Keratinocyte (primary cell): ENCODE results near the gene PRAF2. TPM values are rescaled to one million over a fixed set of nuclear protein-coding genes. Genes with fewer than 3 reads are reported as not detected.

Source experiments
- DNase-seq: peaks from one replicate; pipeline ENCODE4 v3.0.0-alpha.2; 2011; ENCODE audit warnings: low read depth, missing footprints, low spot score
- FAIRE-seq: peaks from 2 replicates; lab custom pipeline; 2011; peaks lifted over from hg19 to GRCh38; lab: Jason Lieb, UNC
- H2AFZ ChIP-seq: 2 replicates; pipeline ENCODE4 v1.6.0; 2012; ENCODE audit warnings: low read length, control low read depth, inconsistent platforms; ENCODE audit not compliant: control insufficient read depth
- H3K27ac ChIP-seq: 2 replicates; pipeline ENCODE4 v1.5.1; 2011; ENCODE audit warnings: low read length; ENCODE audit not compliant: control insufficient read depth, insufficient read depth
- H3K27me3 ChIP-seq: 3 replicates; pipeline ENCODE4 v1.6.0; 2011; ENCODE audit warnings: low read length; ENCODE audit not compliant: control insufficient read depth, insufficient read depth; ENCODE audit errors: extremely low read depth
- H3K36me3 ChIP-seq, 2 experiments: 2 replicates in 1 of 2; 3 replicates in 1 of 2; pipeline ENCODE4 v1.5.1; 2011; ENCODE audit warnings: low read length in 2 of 2, mild to moderate bottlenecking in 1 of 2; ENCODE audit not compliant: control insufficient read depth in 2 of 2, insufficient read depth in 2 of 2; ENCODE audit errors: extremely low read depth in 1 of 2
- H3K4me1 ChIP-seq: 3 replicates; pipeline ENCODE4 v1.5.1; 2011; ENCODE audit warnings: low read length; ENCODE audit not compliant: control insufficient read depth, insufficient read depth; ENCODE audit errors: extremely low read depth
- H3K4me2 ChIP-seq: 3 replicates; pipeline ENCODE4 v1.6.0; 2011; ENCODE audit warnings: low read depth, low read length; ENCODE audit not compliant: control insufficient read depth, insufficient read depth; ENCODE audit errors: extremely low read depth
- H3K4me3 ChIP-seq, 3 experiments: fragments of 200-600 bp in 1 of 3; sonication (generic) in 1 of 3; 2 replicates in 2 of 3; 3 replicates in 1 of 3; pipeline ENCODE4 v1.5.1; 2011 to 2016; ENCODE audit warnings: low read length in 3 of 3, mild to moderate bottlenecking in 3 of 3, control low read depth in 2 of 3, inconsistent platforms in 1 of 3, low read depth in 1 of 3, mixed read lengths in 1 of 3, mixed run types in 1 of 3, moderate library complexity in 1 of 3; ENCODE audit not compliant: control insufficient read depth in 2 of 3, insufficient read depth in 2 of 3; ENCODE audit errors: extremely low read depth in 1 of 3
- H3K79me2 ChIP-seq: 2 replicates; pipeline ENCODE4 v1.6.0; 2012; ENCODE audit warnings: low read length; ENCODE audit not compliant: control insufficient read depth, insufficient read depth
- H3K9ac ChIP-seq: 3 replicates; pipeline ENCODE4 v1.6.0; 2011; ENCODE audit warnings: low read length; ENCODE audit not compliant: control insufficient read depth, insufficient read depth; ENCODE audit errors: extremely low read depth
- H3K9me1 ChIP-seq: 3 replicates; pipeline ENCODE4 v1.6.0; 2011; ENCODE audit warnings: low read length; ENCODE audit not compliant: control insufficient read depth, insufficient read depth; ENCODE audit errors: extremely low read depth
- H3K9me3 ChIP-seq: 2 replicates; pipeline ENCODE4 v1.5.1; 2012; ENCODE audit warnings: low read depth, low read length; ENCODE audit not compliant: control insufficient read depth
- H4K20me1 ChIP-seq: 3 replicates; pipeline ENCODE4 v1.6.0; 2011; ENCODE audit warnings: low read length; ENCODE audit not compliant: control insufficient read depth, insufficient read depth; ENCODE audit errors: extremely low read depth
- EZH2 ChIP-seq: IDR thresholded peaks from one replicate; pipeline ENCODE4 v1.6.1; 2012; ENCODE audit warnings: inconsistent platforms, mild to moderate bottlenecking, low read length, moderate library complexity
- dilution Hi-C: fragments of 300-500 bp; cut with MboI; formaldehyde crosslinking; loops from one replicate; pipeline ENCODE4 v1.7.0; 2020; ENCODE audit warnings: low sequenced_read_pairs; ENCODE audit not compliant: extremely low pct_ligation_motif_present
- polyA plus RNA-seq, 5 experiments: library from polyadenylated mRNA; depleted of rRNA in 3 of 5; stranded (reverse) in 3 of 5; stranded (forward) in 1 of 5; unstranded in 1 of 5; fragments of >200 nt; gene quantifications; 1 replicate in 1 of 5; 2 replicates in 3 of 5; 3 replicates in 1 of 5; pipeline versions ENCODE4 v1.2.1 to v1.2.3, GENCODE V29; 2011 to 2012; ENCODE audit warnings: missing spikeins in 2 of 5, low read depth in 1 of 5, low replicate concordance in 1 of 5
- TF ChIP-seq, protein P1 (sequence below), 3 experiments: IDR thresholded peaks in 1 of 3; conservative IDR thresholded peaks in 1 of 3; optimal IDR thresholded peaks in 1 of 3; 2 replicates in 2 of 3; 3 replicates in 1 of 3; pipeline versions ENCODE3 to v1.5.1; 2011; ENCODE audit warnings: low read length in 3 of 3, mild to moderate bottlenecking in 3 of 3, moderate library complexity in 2 of 3, control low read depth in 1 of 3, inconsistent platforms in 1 of 3; ENCODE audit not compliant: insufficient read depth in 2 of 3; ENCODE audit errors: extremely low read depth in 1 of 3

PRAF2 gene
- polyA plus RNA-seq, 1 donor (not counting 4 experiments of a cell fraction or from before 2014, with no cell fraction given): 6.9 TPM

DNA sequence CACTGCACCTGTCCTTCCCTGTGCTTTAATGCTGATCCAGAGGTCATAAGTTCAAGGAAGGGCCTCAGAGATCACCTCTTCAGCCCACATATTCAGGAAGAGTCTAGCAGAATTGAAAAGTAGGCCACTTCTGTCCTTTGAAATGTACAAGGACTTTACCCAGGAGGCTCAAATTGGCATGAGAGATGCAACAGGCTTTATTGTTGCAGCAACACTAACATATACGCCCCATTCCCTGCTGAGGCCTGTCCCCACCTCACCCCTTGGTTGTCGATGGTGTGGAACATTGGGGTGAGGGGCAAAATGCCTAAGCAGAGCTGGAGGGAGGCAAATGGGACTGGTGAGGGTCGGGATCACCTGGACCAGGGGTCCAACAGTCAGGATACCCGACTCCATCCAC, 2.8 kb downstream of the PRAF2 start:
- no peak overlapping the region for H3K27ac ChIP-seq
- peaks cover 2% of the 10 kb centered on the region for H3K4me1 ChIP-seq
- no peak overlapping the region for H3K9ac ChIP-seq
- TF ChIP-seq, protein P1, sequence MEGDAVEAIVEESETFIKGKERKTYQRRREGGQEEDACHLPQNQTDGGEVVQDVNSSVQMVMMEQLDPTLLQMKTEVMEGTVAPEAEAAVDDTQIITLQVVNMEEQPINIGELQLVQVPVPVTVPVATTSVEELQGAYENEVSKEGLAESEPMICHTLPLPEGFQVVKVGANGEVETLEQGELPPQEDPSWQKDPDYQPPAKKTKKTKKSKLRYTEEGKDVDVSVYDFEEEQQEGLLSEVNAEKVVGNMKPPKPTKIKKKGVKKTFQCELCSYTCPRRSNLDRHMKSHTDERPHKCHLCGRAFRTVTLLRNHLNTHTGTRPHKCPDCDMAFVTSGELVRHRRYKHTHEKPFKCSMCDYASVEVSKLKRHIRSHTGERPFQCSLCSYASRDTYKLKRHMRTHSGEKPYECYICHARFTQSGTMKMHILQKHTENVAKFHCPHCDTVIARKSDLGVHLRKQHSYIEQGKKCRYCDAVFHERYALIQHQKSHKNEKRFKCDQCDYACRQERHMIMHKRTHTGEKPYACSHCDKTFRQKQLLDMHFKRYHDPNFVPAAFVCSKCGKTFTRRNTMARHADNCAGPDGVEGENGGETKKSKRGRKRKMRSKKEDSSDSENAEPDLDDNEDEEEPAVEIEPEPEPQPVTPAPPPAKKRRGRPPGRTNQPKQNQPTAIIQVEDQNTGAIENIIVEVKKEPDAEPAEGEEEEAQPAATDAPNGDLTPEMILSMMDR (optimal IDR thresholded peaks at IDR 0.05 in 1 of 3, IDR thresholded peaks at IDR 0.05 in 1 of 3, conservative IDR thresholded peaks at IDR 0.05 in 1 of 3; ENCODE audit: extremely low read depth in 1 of 3, insufficient read depth in 2 of 3, low read length in 3 of 3): no peak
- TF ChIP-seq EZH2: no peak
- dilution Hi-C loops: no loop called here
- no peak overlapping the region for H2AFZ ChIP-seq
- DNase-seq: no peak
- no peak overlapping the region for H3K4me2 ChIP-seq
- no peak overlapping the region for H3K4me3 ChIP-seq
- no peaks in the 10 kb centered on the region for H3K9me3 ChIP-seq
- peaks cover 0 to 4% of the 10 kb centered on the region in 2 experiments for H3K36me3 ChIP-seq
- no peaks in the 10 kb centered on the region for H3K27me3 ChIP-seq
- FAIRE-seq: no peak
- no peaks in the 10 kb centered on the region for H3K79me2 ChIP-seq
- no peaks in the 10 kb centered on the region for H4K20me1 ChIP-seq
- H3K9me1 ChIP-seq: no peaks in the 10 kb centered on the region

DNA sequence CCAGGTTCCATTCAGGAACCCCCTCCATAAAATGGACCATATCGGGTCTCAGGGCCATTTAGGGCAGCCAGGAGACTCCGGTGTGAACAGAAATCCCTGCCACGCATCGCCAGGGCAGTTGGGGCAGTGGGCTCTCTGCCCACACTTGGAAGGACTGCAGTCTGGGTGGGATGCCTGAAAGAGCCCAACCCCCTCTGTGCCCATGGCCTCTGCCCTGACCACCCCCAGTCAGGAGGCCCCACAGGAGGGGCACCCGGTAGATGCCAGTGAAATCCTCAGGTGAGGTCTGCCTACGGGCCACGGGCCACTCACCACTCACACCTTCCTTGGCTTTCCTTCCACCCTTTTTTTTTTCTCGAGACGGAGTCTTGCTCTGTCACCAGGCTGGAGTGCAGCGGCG, 4.8 kb downstream of the PRAF2 start:
- no peak overlapping the region for H3K27ac ChIP-seq
- no peak overlapping the region for H3K4me2 ChIP-seq
- TF ChIP-seq, protein P1 (optimal IDR thresholded peaks at IDR 0.05 in 1 of 3, IDR thresholded peaks at IDR 0.05 in 1 of 3, conservative IDR thresholded peaks at IDR 0.05 in 1 of 3; ENCODE audit: extremely low read depth in 1 of 3, insufficient read depth in 2 of 3, low read length in 3 of 3): no peak
- no peak for TF ChIP-seq EZH2
- dilution Hi-C loops: no loop called here
- H3K9ac ChIP-seq: no peak overlapping the region
- H2AFZ ChIP-seq: no peak overlapping the region
- H3K27me3 ChIP-seq: no peaks in the 10 kb centered on the region
- peaks cover 0 to 7% of the 10 kb centered on the region in 2 experiments for H3K36me3 ChIP-seq
- DNase-seq (no peak), FAIRE-seq (no peak)
- H3K4me3 ChIP-seq: no peak overlapping the region
- no peaks in the 10 kb centered on the region for H3K9me3 ChIP-seq
- peaks cover 2% of the 10 kb centered on the region for H3K4me1 ChIP-seq
- H4K20me1 ChIP-seq: no peaks in the 10 kb centered on the region
- H3K9me1 ChIP-seq: no peaks in the 10 kb centered on the region
- no peaks in the 10 kb centered on the region for H3K79me2 ChIP-seq
